Measurements from ENCODE around the gene TAF11L14. TPM values are rescaled to one million over a fixed set of nuclear protein-coding genes. Genes with fewer than 3 reads are reported as not detected.
"Not testable (repeated sequence)": the region's sequence is repeated elsewhere in the genome, so short reads cannot be mapped to it uniquely, and the experiment has no call there.

Gene TAF11L14
- total and polyA plus RNA-seq, 2 experiments from 2014 or later: not detected

DNA sequence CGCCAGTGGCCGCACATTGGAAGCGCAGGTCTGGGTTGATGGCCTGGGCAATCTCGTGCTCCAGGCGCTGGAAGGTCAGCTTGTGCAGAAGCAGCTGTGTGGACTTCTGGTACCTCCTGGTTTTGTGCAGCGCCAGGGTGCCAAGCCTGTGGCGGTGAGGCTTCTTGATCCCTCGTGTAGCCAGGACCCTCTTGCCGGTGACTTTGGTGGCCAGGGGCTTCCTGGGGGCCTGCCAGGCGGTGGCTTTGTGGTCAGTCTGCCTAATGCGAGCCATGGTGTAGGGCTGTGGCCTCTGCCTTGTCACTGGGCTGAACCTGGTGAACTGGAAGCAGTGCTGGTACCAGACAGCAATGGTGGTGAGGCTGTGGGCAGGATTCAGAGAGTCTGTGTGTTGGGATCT is 8.6 kb upstream of the TAF11L14 start (continued):
- no peak for TF ChIP-seq REST (IDR thresholded peaks at IDR 0.05; ENCODE audit: unreplicated experiment)
- no peak for TF ChIP-seq EZH2phosphoT487 (IDR thresholded peaks at IDR 0.05; ENCODE audit: unreplicated experiment)
- TF ChIP-seq NANOG (IDR thresholded peaks at IDR 0.05; ENCODE audit: borderline replicate concordance): no peak
- TF ChIP-seq, protein P1, sequence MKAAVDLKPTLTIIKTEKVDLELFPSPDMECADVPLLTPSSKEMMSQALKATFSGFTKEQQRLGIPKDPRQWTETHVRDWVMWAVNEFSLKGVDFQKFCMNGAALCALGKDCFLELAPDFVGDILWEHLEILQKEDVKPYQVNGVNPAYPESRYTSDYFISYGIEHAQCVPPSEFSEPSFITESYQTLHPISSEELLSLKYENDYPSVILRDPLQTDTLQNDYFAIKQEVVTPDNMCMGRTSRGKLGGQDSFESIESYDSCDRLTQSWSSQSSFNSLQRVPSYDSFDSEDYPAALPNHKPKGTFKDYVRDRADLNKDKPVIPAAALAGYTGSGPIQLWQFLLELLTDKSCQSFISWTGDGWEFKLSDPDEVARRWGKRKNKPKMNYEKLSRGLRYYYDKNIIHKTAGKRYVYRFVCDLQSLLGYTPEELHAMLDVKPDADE (IDR thresholded peaks at IDR 0.05): no peak

DNA sequence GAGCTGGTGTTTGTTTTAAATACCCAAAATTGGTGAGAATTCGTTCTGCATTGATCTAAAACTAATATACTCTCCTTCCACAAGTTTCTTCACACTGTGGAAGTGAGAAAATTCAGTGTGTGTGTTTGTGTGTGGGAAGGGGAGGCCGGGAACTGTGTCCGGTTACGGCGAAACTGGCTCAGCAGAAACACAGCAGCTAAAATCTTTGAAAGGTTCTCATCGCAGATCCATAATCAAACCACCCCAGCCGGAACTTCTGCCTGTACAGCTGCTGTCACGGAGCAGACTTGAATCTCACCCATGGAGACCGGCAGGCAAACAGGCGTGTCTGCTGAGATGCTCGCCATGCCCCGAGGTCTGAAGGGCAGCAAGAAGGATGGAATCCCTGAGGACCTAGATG is 2.5 kb upstream of the TAF11L14 start, which contains the start of gene TAF11L13:
Gene TAF11L13, plus strand, starts transcription at position 301 of the 400 bp plus-strand sequence.
- DNase-seq (ENCODE audit: low spot score); H3K36me3 Mint-ChIP-seq (ENCODE audit: low read depth); H3K79me2 ChIP-seq (replicated peaks; ENCODE audit: insufficient read depth); H3K4me3 Mint-ChIP-seq; H3K4me1 ChIP-seq (ENCODE audit: insufficient read depth); H3K27me3 Mint-ChIP-seq (ENCODE audit: insufficient read depth, low read depth, poor library complexity); H3K4me1 Mint-ChIP-seq; H3K4me3 ChIP-seq; ATAC-seq; H3F3A ChIP-seq (replicated peaks; ENCODE audit: low read depth); H3K27ac Mint-ChIP-seq; H3K27me3 ChIP-seq (ENCODE audit: insufficient read depth); H3K4me2 ChIP-seq; H2AFZ ChIP-seq; H3K9me2 ChIP-seq (ENCODE audit: insufficient read depth); H3K27ac ChIP-seq (ENCODE audit: low read depth); H3K9me3 Mint-ChIP-seq; H4K20me1 ChIP-seq (replicated peaks; ENCODE audit: insufficient read depth); H3K36me3 ChIP-seq (ENCODE audit: insufficient read depth): not testable (repeated sequence)

DNA sequence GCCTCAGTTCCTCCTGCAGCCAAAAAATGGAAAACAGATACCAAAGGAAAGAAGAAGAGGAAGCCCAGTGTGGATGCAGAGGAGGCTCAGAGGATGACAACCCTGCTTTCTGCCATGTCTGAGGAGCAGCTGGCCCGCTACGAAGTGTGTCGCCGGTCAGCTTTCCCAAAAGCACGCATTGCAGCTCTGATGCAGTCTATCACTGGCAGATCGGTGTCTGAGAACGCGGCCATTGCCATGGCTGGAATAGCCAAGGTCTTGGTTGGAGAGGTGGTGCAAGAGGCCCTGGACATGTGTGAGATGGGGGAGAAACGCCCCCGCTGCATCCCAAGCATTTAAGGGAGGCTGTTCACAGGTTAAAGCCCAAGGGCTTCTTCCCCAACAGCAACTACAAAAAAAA is 15.0 kb downstream of the TAF11L14 start:
- H3K4me1 Mint-ChIP-seq; DNase-seq (ENCODE audit: low spot score); H3K27ac ChIP-seq (ENCODE audit: low read depth); H3K27ac Mint-ChIP-seq; H3K36me3 Mint-ChIP-seq (ENCODE audit: low read depth); H3K4me3 ChIP-seq; H4K20me1 ChIP-seq (replicated peaks; ENCODE audit: insufficient read depth); H3K4me2 ChIP-seq; H3K27me3 ChIP-seq (ENCODE audit: insufficient read depth); H3K27me3 Mint-ChIP-seq (ENCODE audit: insufficient read depth, low read depth, poor library complexity); H3K9me3 Mint-ChIP-seq; H3K4me3 Mint-ChIP-seq; H2AFZ ChIP-seq; H3K4me1 ChIP-seq (ENCODE audit: insufficient read depth); H3F3A ChIP-seq (replicated peaks; ENCODE audit: low read depth); ATAC-seq; H3K36me3 ChIP-seq (ENCODE audit: insufficient read depth); H3K9me2 ChIP-seq (ENCODE audit: insufficient read depth); H3K79me2 ChIP-seq (replicated peaks; ENCODE audit: insufficient read depth): not testable (repeated sequence)
